ENCODE results near the gene PBRM1.
"Not testable (repeated sequence)": the region's sequence is repeated elsewhere in the genome, so short reads cannot be mapped to it uniquely, and the experiment has no call there.

The PBRM1 gene

GRCh38 chr3:52685709-52686691, at the start of gene PBRM1, which contains the start of gene GNL3:
Gene PBRM1 (minus strand): TSS chr3:52685913.
Gene GNL3 (plus strand): TSS chr3:52686032. CDS start chr3:52686093, 61 bp downstream.
- peak; percentile 95 for DNase-seq (ENCODE audit: low spot score)

DNA sequence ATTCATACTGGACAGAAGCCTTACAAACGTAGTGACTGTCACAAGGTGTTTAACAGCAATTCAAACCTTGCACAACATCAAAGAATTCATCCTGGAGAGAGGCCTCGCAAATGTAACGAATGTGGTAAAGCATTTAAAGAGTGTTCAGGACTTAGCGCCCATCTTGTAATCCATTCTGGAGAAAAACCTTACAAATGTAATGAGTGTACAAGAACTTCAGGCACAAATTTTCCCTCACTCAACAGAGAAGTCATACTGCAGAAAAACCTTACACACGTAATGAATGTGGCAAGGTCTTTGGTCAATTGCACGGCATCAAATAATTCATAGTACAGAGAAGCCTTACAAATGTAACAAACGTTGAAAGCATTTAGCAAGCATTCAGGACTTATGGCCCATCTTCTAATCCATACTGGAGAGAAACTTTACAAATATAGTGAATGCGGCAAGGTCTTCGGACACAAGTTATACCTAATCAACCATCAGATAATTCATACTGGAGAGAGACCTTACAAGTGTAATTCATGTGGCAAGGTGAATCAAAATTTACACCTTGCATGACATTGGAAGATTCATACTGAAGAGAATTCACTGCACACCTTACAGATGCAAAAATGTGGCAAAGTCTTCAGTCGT, 47.7 kb upstream of the PBRM1 start:
- no peak for DNase-seq (ENCODE audit: low spot score)

- no peak for DNase-seq (ENCODE audit: low spot score)
These were observed 45.9 kb upstream of the PBRM1 start for GRCh38 chr3:52731590-52731989.

- DNase-seq (ENCODE audit: low spot score): no peak
These were observed 45.0 kb upstream of the PBRM1 start for GRCh38 chr3:52730681-52731080.

GRCh38 chr3:52728753-52729152, 43.0 kb upstream of the PBRM1 start:
- not testable (repeated sequence) for DNase-seq (ENCODE audit: low spot score)

DNA sequence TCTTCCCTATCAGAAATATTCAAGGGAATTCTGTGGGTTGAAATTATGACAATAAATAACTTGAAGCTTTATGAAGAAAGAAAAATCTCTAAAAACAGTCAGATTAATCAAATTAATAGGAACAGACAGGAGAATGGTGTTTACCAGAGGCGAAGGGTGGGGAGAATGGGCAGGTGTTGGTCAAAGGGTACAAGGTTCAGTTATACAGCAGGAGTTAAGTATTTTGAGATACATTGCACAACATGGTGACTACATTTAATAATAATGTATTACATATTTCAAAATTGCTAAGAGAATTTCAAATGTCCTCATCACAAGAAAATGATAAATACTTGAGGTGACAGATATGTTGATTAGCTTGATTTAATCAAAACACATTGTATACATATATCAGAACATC, 38.8 kb upstream of the PBRM1 start:
- DNase-seq (ENCODE audit: low spot score): no peak

DNA sequence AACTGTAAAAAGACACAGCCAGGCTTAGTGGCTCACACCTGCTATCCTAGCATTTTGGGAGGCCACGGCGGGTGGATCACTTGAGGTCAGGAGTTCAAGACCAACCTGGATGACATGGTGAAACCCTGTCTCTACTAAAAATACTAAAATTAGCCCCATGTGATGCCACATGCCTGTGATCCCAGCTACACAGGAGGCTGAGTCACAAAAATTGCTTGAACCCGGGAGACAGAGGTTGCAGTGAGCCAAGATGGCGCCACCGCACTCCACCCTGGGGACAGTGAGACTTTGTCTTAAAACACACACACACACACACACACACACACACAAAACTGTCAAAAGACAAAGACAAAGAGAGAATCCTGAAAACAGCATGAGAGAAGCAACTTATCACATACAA, 38.2 kb upstream of the PBRM1 start:
- no peak for DNase-seq (ENCODE audit: low spot score)

DNA sequence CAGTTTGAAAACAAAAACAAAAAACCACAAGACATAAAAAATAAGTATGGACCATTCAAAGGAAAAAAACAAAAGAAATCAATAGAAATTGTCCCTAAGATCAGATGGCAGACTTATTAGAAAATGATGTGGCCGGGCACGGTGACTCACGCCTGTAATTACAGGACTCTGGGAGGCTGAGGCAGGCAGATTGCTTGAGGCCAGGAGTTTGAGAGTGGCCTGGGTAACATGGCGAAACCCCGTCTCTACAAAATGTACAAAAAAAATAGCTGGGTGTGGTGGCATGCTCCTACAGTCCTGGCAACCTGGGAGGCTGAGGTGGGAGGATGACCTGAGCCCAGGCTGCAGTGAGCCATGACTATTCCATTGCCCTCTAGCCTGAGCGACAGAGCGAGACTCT, 36.8 kb upstream of the PBRM1 start:
- no peak for DNase-seq (ENCODE audit: low spot score)

GRCh38 chr3:52721730-52722008, 36.0 kb upstream of the PBRM1 start:
- DNase-seq (ENCODE audit: low spot score): no peak

GRCh38 chr3:52721002-52721729, 35.5 kb upstream of the PBRM1 start:
- peak; percentile 30 for DNase-seq (ENCODE audit: low spot score)

GRCh38 chr3:52719618-52720017, 33.9 kb upstream of the PBRM1 start:
- DNase-seq (ENCODE audit: low spot score): no peak

DNA sequence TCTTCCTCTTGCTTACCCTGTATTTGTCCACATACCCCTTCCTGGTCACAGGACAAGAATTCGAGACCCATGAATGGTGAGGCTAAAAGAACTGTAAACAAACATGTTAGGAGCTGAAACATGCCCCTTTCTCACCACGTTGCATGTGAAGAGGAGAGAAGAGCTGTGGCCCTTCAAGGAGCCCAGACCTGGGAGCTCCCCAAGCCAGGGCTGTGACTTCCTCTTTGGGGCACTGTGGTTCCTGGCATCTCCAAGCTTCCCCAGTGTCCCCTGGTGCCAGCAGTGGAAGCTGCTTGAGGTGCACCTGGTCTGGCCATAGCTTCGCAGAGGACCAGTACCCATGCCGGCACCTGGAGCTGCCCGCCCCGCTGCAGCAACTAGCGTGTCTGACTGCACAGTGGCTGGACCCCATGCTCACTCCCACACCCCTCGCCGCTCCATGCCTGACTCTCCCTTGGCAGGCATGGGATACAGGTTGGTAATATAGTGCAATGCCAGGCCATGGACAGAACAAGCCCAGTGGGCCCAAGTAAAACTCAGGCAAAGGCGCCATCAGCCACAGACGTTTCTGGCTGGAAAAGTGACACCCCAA, 30.1 kb upstream of the PBRM1 start:
- no peak for DNase-seq (ENCODE audit: low spot score)

GRCh38 chr3:52714335-52715302, 28.9 kb upstream of the PBRM1 start:
- DNase-seq (ENCODE audit: low spot score): no peak

DNA sequence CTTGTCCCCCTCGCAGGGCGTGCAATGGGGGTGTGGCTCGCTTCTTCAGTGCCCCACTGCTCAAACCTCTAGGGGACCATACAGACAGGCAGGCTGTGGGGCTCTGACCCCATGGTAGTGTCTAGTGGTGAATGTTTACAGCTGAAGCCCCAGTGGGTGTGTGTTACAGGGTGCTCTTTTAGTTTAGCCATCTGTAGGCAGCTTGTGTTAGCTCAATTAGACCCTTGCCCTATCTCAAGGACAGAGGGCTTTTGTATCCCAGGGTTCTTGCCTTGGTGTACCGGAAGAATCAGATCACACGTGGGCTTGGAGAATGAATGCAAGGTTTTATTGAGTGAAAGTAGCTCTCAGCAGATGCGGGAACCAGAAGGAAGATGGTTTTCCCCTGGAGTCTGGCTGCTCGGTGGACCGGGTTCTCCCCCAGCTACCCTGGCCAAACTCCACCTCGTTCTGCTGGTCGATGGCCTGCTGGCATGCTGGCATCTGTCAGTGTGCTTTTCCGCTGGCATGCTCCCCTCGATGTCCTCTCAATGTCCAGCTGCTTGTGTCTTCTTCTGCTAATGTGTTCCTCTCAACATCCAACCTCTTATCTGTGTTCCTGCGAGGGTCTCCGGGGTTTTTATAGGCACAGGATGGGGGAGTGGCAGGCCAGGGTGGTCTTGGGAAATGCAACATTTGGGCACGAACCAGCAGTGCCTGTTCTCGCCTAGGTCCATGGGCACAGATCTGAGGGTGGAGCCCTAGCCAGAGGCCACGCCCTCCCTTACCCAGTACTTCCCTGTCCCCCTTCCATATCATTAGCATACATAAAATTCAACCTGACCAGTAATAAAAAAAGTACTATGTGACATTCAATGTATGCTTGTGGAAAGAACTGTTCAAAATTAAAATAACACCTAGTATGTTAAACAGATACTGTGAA, 26.8 kb upstream of the PBRM1 start:
- no peak for DNase-seq (ENCODE audit: low spot score)

- no peak for DNase-seq (ENCODE audit: low spot score)
These were observed 24.8 kb upstream of the PBRM1 start for GRCh38 chr3:52710512-52710911.

GRCh38 chr3:52707585-52707984, 21.9 kb upstream of the PBRM1 start:
- DNase-seq (ENCODE audit: low spot score): no peak

DNA sequence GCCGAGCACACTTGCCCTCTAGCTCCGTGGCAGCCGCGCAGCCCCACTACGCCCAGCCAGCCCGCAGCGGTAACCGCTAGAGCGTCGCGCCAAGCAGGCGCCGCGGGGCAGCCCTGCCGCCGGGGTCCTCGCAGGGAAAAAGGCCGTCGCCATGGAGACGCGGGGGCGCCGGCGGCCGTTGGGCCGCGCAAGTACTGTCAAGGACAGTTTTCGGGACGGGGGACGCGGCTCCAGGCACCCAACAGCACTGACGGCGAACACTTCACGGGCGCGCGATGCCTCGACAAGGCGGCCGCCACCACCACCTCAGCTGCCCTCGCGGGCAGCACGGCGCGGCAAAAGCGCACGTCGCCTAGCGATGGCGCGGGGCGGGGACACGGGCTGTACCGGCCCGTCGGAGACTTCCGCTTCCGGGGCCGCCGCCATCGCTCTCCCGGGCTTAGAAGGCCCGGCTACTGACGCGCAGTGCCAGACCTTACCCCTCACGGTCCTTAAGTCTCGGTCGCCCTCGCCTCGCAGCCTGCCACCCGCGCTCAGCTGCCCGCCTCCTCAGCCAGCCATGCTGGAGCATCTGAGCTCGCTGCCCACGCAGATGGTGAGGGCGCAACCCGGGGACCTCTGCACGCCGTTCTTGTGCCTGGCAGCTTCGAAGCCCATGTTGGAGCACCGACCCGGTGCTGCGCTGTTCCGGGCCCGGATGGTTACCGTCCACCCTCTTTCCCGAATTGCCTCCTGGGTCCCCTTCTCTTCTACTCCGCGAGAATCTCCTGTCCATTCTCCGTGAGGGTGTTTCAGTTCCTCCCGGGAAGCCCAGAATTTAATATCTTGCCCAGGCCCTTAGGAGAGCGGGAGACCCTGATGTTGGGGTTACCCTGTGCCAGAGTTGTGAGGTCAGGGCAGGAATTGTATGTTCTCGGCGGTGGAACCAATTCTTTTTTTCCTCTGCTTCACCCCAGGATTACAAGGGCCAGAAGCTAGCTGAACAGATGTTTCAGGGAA, 20.3 kb upstream of the PBRM1 start, which contains the start of the genes GLT8D1 and SPCS1:
Gene GLT8D1, minus strand, starts transcription at position 104 of the 999 bp plus-strand sequence. CDS start 5,331 bp downstream, outside the sequence.
Gene SPCS1, plus strand, starts transcription at position 419 of the 999 bp plus-strand sequence. Its CDS starts 141 bp downstream, at position 560.
- DNase-seq (ENCODE audit: low spot score): peak; percentile 80

- DNase-seq (ENCODE audit: low spot score): no peak
These were observed 19.6 kb upstream of the PBRM1 start for GRCh38 chr3:52705438-52705687.
